BLaER1 (cell line): ENCODE results near the gene REG3G.
"Not testable (repeated sequence)": the region's sequence is repeated elsewhere in the genome, so short reads cannot be mapped to it uniquely, and the experiment has no call there.

ENCODE experiments used
- H3K27ac ChIP-seq: shearing (Covaris generic); formaldehyde crosslinking; 2 replicates; pipeline ENCODE4 v1.8.1; 2022
- H3K27me3 ChIP-seq: shearing (Covaris generic); formaldehyde crosslinking; 2 replicates; pipeline ENCODE4 v1.8.1; 2022
- H3K36me3 ChIP-seq: shearing (Covaris generic); formaldehyde crosslinking; 2 replicates; pipeline ENCODE4 v1.8.1; 2022
- H3K4me1 ChIP-seq: shearing (Covaris generic); formaldehyde crosslinking; 2 replicates; pipeline ENCODE4 v1.8.1; 2022
- H3K4me2 ChIP-seq: shearing (Covaris generic); formaldehyde crosslinking; 2 replicates; pipeline ENCODE4 v1.8.1; 2022
- H3K4me3 ChIP-seq: shearing (Covaris generic); formaldehyde crosslinking; 2 replicates; pipeline ENCODE4 v1.8.1; 2022
- H3K9ac ChIP-seq: shearing (Covaris generic); formaldehyde crosslinking; 2 replicates; pipeline ENCODE4 v1.8.1; 2022
- H3K9me3 ChIP-seq: shearing (Covaris generic); formaldehyde crosslinking; 2 replicates; pipeline ENCODE4 v1.8.1; 2022
- H4K20me1 ChIP-seq: shearing (Covaris generic); formaldehyde crosslinking; 2 replicates; pipeline ENCODE4 v1.8.1; 2022
- Cebpa-rat ChIP-seq: shearing (Covaris generic); IDR thresholded peaks from 2 replicates; pipeline ENCODE4 v1.8.1; 2022

REG3G gene

DNA sequence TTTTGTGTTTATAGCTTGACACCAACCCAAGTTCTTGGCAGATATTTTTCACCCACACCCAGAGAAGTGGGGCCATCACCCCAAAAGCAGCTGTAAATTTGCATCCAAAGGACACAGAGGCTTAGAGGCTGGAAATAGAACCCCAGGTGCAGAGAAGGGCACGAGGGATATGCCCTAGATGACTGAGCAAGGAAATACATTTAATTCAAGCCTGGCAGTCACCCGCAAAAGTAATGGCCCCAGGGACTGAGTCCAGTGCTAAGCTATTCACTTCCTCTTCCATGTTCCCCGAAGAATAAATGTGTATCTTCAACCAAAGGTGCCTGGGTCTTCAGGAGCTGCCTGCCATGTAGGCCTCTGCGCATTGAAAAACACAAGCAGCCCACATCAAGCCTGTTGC, 14.0 kb upstream of the REG3G start:
- H3K4me1 ChIP-seq = peaks cover 64% of the 10 kb centered on the region
- H4K20me1 ChIP-seq = no peaks in the 10 kb centered on the region
- no peak for TF ChIP-seq Cebpa-rat
- peak overlapping the region; percentile 15; the same call in 1 of the 2 replicates for H3K9ac ChIP-seq
- no peaks in the 10 kb centered on the region for H3K36me3 ChIP-seq
- no peak overlapping the region for H3K4me3 ChIP-seq
- H3K27ac ChIP-seq = peak overlapping the region; percentile 69
- peak overlapping the region; percentile 77 for H3K4me2 ChIP-seq
- no peaks in the 10 kb centered on the region for H3K27me3 ChIP-seq
- H3K9me3 ChIP-seq = no peaks in the 10 kb centered on the region

DNA sequence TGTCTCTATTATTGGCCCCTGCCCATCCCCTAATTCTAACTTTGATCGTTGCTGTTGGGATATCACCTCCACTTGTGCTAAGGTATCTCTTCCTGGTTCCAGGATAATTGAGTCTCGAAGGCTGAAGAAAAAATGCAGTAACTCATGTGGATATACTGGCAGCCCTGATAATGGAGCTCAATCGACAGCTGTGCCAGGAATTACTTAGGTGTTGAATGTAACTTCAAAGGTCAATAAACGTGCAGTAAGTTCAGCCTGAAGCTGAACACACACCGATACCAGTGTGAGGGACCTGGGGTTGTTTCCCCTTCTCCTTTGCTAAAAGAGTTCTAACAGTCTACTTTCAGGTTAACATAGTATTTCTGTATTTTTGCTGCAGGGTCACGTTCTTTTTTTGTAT, 11.9 kb upstream of the REG3G start:
- H3K9ac ChIP-seq = no peak overlapping the region
- H3K27ac ChIP-seq = no peak overlapping the region
- H4K20me1 ChIP-seq = no peaks in the 10 kb centered on the region
- no peaks in the 10 kb centered on the region for H3K27me3 ChIP-seq
- H3K4me3 ChIP-seq = no peak overlapping the region
- H3K4me1 ChIP-seq = peaks cover 47% of the 10 kb centered on the region
- H3K4me2 ChIP-seq = no peak overlapping the region
- no peak for TF ChIP-seq Cebpa-rat
- H3K36me3 ChIP-seq = no peaks in the 10 kb centered on the region
- H3K9me3 ChIP-seq = no peaks in the 10 kb centered on the region

DNA sequence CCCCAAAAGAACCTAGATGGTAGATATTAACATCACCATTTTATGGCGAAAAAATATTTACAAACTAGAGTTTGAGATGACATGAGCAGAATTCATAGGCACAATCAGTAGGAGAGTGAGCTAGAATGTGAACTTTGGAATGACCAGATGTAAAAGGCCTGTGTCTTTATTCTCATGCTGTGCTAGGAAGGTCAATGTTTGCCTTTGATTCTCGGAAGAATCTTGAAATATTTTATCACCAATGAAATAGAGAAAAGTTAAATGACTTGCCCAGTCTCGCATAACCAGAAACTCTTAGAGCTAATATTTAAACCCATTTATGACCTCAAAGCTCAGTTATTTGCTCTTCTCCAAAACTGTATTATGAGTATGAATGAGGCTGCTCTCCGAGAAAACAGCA, 9.2 kb upstream of the REG3G start:
- no peak overlapping the region for H3K4me3 ChIP-seq
- no peak overlapping the region for H3K27ac ChIP-seq
- H3K27me3 ChIP-seq = no peaks in the 10 kb centered on the region
- no peak overlapping the region for H3K9ac ChIP-seq
- H3K36me3 ChIP-seq = no peaks in the 10 kb centered on the region
- peaks cover 20% of the 10 kb centered on the region for H3K4me1 ChIP-seq
- no peaks in the 10 kb centered on the region for H4K20me1 ChIP-seq
- TF ChIP-seq Cebpa-rat = no peak
- no peaks in the 10 kb centered on the region for H3K9me3 ChIP-seq
- no peak overlapping the region for H3K4me2 ChIP-seq

DNA sequence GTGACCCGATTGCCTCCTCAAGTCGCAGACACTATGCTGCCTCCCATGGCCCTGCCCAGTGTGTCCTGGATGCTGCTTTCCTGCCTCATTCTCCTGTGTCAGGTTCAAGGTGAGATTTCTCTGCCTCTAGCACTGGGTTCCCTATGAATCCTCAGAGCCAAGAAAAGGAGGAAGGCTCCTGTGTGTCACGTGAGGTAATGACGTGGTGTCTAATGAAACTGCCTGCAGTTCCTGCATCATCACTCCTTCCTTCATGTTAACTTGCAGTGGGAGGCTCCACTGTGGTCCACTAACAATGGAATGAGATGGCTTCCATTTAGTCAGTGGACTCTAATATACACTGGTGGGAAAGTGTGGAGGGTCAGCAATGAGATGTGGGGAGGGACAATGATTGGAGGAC, 559 bp downstream of the REG3G start:
- TF ChIP-seq Cebpa-rat = no peak
- Histone ChIP-seq H3K9ac (no peak overlapping the region), H3K36me3 (no peaks in the 10 kb centered on the region), H3K4me3 (no peak overlapping the region), H3K4me2 (no peak overlapping the region), H3K27ac (no peak overlapping the region), H3K9me3 (0 out of 2 replicates have a peak, but pooled peaks cover 10% of the 10 kb centered on the region), H4K20me1 (no peaks in the 10 kb centered on the region), H3K4me1 (no peaks in the 10 kb centered on the region), H3K27me3 (no peaks in the 10 kb centered on the region)

DNA sequence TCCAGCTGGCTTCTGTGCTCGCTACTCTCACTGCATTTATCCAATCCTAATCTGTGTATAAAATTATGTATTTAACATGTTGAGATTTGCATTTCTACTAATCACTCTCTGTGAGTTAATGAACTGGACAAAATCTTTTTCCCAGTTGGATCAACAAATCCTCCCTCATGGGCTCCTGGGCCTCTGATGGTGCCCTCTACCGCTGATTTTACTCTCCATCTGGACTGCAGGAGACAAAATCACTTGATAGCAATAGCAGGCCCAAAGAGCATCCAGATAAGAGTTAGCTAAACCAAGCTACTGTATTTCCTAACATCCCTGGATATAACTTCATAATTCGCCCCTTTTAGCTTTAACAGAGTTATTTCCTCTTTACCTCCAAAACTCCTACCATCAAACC, 14.4 kb downstream of the REG3G start:
- no peaks in the 10 kb centered on the region for H3K36me3 ChIP-seq
- H3K27me3 ChIP-seq = no peaks in the 10 kb centered on the region
- H3K27ac ChIP-seq = no peak overlapping the region
- TF ChIP-seq Cebpa-rat = no peak
- H3K9me3 ChIP-seq = no peaks in the 10 kb centered on the region
- H4K20me1 ChIP-seq = no peaks in the 10 kb centered on the region
- no peaks in the 10 kb centered on the region for H3K4me1 ChIP-seq
- H3K9ac ChIP-seq = no peak overlapping the region
- no peak overlapping the region for H3K4me2 ChIP-seq
- no peak overlapping the region for H3K4me3 ChIP-seq

DNA sequence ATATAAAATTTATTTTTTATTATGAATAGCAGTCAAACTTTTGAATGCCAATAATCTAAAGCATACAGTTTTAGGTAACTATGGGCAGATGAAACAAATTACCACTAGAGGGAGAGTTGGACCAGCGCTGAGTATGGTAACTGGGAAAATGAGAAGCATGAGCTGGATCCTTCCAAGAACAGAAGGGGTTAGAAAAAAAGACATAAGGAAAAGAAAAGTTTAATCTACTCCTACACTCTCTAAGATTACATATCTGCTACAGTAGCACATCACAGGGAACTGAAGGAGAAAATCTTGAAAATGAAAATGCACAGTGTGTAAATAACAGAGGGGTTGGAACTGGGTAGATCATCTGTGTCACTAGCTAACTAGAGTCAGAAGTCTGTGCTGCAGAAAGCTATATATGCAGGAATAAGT, 15.5 kb downstream of the REG3G start:
- TF ChIP-seq Cebpa-rat = no peak
- Histone ChIP-seq H3K4me3 (no peak overlapping the region), H3K9ac (no peak overlapping the region), H3K36me3 (no peaks in the 10 kb centered on the region), H3K27me3 (no peaks in the 10 kb centered on the region), H4K20me1 (no peaks in the 10 kb centered on the region), H3K4me2 (no peak overlapping the region), H3K27ac (no peak overlapping the region), H3K9me3 (no peaks in the 10 kb centered on the region), H3K4me1 (no peaks in the 10 kb centered on the region)

DNA sequence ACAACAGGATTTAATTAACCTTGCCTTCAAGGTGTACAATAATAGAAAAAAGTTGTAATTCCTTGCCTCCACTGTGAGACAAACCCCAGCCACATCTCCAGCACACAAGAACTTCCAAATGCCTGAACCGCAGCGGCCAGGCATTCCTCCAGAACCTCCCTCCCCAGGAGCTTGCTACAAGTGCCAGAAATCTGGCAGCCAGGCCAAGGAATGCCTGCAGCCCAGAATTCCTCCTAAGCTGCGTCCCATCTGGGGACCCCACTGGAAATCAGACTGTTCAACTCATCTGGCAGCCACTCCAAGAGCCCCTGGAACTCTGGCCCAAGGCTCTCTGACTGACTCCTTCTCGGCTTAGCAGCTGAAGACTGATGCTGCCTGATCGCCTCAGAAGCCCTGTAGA, 28.0 kb downstream of the REG3G start:
- H3K4me3 ChIP-seq, H3K27ac ChIP-seq, H3K9ac ChIP-seq, H3K9me3 ChIP-seq, H4K20me1 ChIP-seq, H3K36me3 ChIP-seq, H3K27me3 ChIP-seq, H3K4me2 ChIP-seq, H3K4me1 ChIP-seq: not testable (repeated sequence)

DNA sequence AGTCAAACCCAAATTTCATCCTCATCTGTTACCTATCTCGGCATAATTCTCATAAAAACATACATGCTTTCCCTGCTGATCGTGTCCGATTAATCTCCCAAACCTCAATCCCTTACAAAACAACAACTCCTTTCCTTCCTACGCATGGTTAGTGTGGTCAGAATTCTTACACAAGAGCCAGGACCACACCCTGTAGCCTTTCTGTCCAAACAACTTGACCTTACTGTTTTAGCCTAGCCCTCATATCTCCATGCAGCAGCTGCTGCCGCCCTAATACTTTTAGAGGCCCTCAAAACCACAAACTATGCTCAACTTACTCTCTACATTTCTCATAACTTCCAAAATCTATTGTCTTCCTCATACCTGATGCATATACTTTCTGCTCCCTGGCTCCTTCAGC, 29.3 kb downstream of the REG3G start:
- not testable (repeated sequence) for H3K4me2 ChIP-seq, H4K20me1 ChIP-seq, H3K4me3 ChIP-seq, H3K27me3 ChIP-seq, H3K36me3 ChIP-seq, H3K9ac ChIP-seq, H3K27ac ChIP-seq, H3K4me1 ChIP-seq, H3K9me3 ChIP-seq

DNA sequence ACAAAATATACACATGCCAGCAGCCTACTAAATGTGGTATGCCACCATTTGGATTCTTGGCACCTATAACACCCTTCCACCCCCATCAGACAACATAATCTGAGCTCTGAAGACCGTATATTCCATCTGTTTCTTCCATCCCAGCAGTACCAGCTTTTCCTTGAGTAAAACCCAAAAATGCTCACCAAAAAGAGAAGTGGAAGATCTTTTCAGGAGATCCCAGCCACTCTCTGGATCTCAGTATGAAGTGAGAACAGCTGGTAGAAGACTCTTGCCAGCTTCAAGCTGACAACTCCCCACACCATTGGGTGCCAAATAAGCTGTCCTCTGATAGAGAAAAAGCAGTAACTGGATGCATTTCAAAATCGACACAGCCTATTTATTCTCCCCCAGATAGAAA, 39.7 kb downstream of the REG3G start:
- H3K4me3 ChIP-seq = no peak overlapping the region
- H3K4me1 ChIP-seq = no peaks in the 10 kb centered on the region
- H3K9me3 ChIP-seq = no peaks in the 10 kb centered on the region
- no peaks in the 10 kb centered on the region for H3K27me3 ChIP-seq
- H3K27ac ChIP-seq = no peak overlapping the region
- H3K4me2 ChIP-seq = no peak overlapping the region
- H4K20me1 ChIP-seq = no peaks in the 10 kb centered on the region
- no peak overlapping the region for H3K9ac ChIP-seq
- H3K36me3 ChIP-seq = no peaks in the 10 kb centered on the region
- TF ChIP-seq Cebpa-rat = no peak

DNA sequence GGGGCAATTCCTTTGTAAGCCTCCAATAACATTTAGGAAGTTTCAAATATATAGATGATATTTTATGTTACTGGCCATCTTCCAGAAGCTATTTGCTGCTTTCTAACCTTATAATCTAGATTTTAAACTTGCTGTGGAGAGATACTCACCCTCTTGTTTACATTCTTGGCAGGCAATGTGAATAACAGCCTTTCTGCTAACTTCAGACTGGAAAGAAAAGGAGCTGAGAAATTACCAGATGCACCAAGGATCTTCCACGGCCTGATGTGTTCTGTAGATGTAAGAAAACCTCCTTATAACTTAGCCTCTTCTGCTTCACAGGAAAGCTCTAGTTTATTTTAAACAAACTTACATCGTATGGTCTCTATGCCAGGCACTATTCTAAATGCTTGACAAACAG, 45.6 kb downstream of the REG3G start:
- H3K4me1 ChIP-seq = no peaks in the 10 kb centered on the region
- no peaks in the 10 kb centered on the region for H3K27me3 ChIP-seq
- H3K27ac ChIP-seq = no peak overlapping the region
- no peaks in the 10 kb centered on the region for H3K9me3 ChIP-seq
- H3K36me3 ChIP-seq = no peaks in the 10 kb centered on the region
- H3K4me2 ChIP-seq = no peak overlapping the region
- H3K9ac ChIP-seq = no peak overlapping the region
- TF ChIP-seq Cebpa-rat = no peak
- H3K4me3 ChIP-seq = no peak overlapping the region
- no peaks in the 10 kb centered on the region for H4K20me1 ChIP-seq
